Activated CD8-positive, alpha-beta memory T cell treated with anti-CD3 and anti-CD28 coated beads for 48 hours (primary cell): ENCODE results near the gene OR9A2.
"Not testable (repeated sequence)": the region's sequence is repeated elsewhere in the genome, so short reads cannot be mapped to it uniquely, and the experiment has no call there.

Source experiments
- DNase-seq, 3 experiments: peaks; one replicate each; pipeline ENCODE4 v3.0.0-alpha.2; 2020; ENCODE audit warnings: low read depth in 2 of 3, low spot score in 2 of 3

The OR9A2 gene

DNA sequence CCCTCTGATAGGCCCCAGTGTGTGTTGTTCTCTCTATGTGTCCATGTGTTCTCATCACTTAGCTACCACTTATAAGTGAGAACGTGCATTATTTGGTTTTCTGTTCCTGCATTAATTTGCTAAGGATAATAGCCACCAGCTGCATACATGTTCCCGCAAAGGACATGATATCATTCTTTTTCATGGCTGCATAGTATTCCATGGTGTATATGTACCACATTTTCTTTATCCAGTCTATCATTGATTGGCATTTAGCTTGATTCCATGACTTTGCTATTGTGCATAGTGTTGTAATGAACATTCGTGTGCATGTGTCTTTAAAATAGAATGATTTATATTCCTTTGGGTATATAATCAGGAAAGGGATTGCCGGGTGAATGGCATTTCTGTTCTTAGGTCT is 48.5 kb downstream of the OR9A2 start:
- DNase-seq, result not testable (repeated sequence)
